ENCODE results near the gene PLAGL2. TPM values are rescaled to one million over a fixed set of nuclear protein-coding genes. Genes with fewer than 3 reads are reported as not detected.

PLAGL2 gene
- polyA plus RNA-seq, 5 donors: 22.7 to 28.9 (median 23.1) TPM

- DNase-seq: no peak
Observed at GRCh38 chr20:32233286-32233685, 25.7 kb upstream of the PLAGL2 start.

GRCh38 chr20:32232326-32232886 lies 24.9 kb upstream of the PLAGL2 start:
- DNase-seq: no peak

GRCh38 chr20:32231847-32232246 lies 24.3 kb upstream of the PLAGL2 start:
- DNase-seq: no peak

- no peak for DNase-seq
Observed at GRCh38 chr20:32231245-32231644, 23.7 kb upstream of the PLAGL2 start.

GRCh38 chr20:32230707-32231106 lies 23.2 kb upstream of the PLAGL2 start:
- DNase-seq: no peak

GRCh38 chr20:32229251-32229747 lies 21.8 kb upstream of the PLAGL2 start:
- DNase-seq: no peak

GRCh38 chr20:32227744-32228688 lies 20.5 kb upstream of the PLAGL2 start:
- no peak for DNase-seq

- DNase-seq: no peak
Observed at GRCh38 chr20:32227306-32227705, 19.8 kb upstream of the PLAGL2 start.

- no peak for DNase-seq
Observed at GRCh38 chr20:32226391-32226790, 18.8 kb upstream of the PLAGL2 start.

- DNase-seq: no peak
Observed at GRCh38 chr20:32224463-32224862, 16.9 kb upstream of the PLAGL2 start.

- no peak for DNase-seq
Observed at GRCh38 chr20:32218156-32218900, 10.8 kb upstream of the PLAGL2 start.

- DNase-seq: no peak
Observed at GRCh38 chr20:32216179-32217142, 8.9 kb upstream of the PLAGL2 start.

GRCh38 chr20:32215729-32216128 lies 8.2 kb upstream of the PLAGL2 start:
- no peak for DNase-seq

- DNase-seq: no peak
Observed at GRCh38 chr20:32215147-32215546, 7.6 kb upstream of the PLAGL2 start.

- DNase-seq: no peak
Observed at GRCh38 chr20:32213870-32214269, 6.3 kb upstream of the PLAGL2 start.

- DNase-seq: no peak
Observed at GRCh38 chr20:32209850-32210605, 2.5 kb upstream of the PLAGL2 start.

- DNase-seq: no peak
Observed at GRCh38 chr20:32208499-32209154, 1.1 kb upstream of the PLAGL2 start.

- DNase-seq: no peak
Observed at GRCh38 chr20:32206760-32207625, 550 bp downstream of the PLAGL2 start.

All from right lung (tissue), 5 donors.